ENCODE measurements around the gene GP1BB.
A peak's percentile ranks its signal among the peaks of the same experiment; 100 is the strongest.

GP1BB gene

DNA sequence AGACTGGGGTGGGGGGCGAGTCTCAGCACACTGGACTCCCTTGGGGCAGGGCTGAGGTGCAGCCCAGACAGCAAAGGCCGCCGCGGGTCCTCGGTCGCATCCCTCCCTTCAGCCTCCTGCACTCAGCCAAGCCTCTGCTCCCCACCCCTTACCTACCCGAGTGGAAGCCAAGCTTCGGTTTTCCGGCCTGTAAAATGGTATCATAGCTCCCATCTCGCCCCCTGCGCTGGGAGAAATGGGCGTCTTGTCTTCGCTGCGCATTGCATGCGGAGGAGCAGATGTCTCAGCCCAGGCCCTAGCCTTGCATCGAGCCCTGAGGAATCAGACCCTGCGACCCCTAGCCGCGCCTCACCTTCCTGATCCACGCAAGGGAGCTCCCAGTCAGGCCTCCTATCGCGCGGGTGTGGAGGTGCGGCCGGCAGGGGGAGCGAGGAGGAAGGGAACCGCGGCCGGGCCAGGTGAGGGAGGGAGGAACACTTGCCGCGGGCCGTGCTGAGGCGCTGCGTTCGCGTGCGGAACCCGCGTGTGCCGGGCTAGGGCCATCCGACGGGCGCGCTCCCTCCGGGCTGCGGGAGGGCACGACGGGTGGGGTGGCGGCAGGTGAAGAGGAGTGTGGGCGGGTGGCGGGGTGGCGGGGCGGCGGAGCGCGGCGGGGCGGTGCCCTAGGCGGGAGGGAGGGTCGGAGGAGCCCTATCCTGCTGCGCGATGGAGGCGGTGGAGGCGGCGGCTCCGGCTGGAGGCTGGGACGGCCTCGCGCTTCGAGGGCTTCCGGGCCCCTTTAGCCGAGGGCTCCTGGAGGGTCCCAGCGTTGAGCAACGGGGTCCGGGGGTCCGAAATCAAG, 33.2 kb downstream of the GP1BB start:
- peak; percentile 10 to 29 for DNase-seq (ENCODE audit: low read depth in 2 of 2)

DNA sequence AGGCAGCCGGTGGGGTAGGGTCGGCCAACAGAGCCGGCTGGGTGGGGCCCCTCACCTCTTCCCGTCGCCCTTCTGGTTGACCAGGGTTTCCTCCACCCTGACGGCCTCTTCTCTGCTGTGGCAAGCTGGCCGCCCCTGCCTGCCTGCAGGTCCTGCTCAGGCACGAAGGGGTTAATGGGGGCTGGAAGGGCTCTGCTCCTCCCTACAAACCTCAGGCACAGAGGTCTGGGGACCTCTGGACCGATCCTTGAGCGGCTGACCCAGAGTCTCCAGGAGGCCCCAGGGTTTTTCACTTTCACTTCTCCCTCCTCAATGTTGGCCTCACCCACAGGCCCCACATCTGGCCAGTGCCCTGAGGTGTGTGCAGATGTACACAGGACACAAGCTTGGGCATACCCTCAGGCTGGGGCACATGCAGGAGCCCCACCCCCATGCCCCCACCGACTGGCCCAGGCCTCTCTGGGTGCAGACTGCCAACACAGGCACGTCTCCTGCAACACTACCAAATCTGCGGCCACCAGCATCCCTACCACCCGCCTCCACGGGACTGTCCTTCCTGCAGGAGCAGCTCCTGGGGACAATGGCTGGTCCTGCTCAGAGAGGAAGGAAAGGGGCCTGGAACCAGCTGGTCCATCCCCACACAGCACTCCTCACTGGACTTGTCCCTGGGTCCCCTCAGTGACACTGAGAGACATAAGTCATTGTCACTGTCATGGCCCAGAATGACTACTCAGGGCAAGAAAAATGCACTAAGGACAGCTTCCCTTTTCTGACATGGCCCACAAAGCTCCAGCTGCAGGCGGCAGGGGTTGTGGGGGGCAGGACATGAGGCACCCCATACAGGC, 34.0 kb downstream of the GP1BB start:
- DNase-seq (ENCODE audit: low read depth in 2 of 2), result no peak

DNA sequence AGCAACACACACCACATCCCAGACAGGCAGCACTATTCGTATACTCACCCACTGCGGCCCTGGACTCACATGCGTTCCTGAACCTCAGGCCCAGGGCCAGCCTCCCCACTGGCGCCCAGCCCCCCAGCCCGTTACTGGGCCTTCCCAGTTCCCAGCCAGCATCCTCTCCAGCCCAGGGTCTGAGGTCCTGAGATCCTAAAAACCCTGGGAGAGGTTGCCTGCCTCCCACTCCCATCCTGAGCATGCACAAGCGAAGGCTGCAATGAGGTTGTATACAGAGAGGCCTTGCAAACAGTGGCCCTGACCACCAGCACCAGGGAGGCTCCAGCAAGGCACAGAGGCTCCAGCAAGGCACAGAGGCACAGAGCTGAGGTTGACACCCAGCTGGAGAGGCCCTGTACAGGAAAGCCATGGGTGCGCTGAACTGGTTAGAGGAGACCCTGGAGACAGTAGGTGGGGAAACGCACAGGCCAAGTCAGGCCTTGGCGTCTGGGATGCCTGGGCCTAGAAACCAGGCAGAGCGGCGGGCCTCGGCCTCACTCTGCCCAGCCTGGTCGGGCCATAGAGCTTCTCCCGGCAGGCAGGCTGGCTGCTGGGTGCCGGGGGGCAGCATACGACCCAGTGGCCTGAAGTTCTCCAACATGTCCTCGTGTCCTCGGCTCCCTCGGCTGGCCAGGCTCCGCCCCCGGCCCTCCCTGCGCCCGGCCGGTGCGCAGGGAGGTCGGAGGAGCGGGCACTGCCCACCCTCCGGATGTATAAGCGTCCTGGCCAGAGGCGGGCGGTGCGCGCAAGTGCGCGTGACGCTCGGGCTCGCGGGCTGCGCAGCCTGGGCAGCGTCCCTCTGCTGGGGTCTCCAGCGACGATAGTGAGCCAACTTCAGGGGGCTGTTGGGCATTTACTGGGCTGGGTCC, 34.9 kb downstream of the GP1BB start:
- no peak for DNase-seq (ENCODE audit: low read depth in 2 of 2)

- no peak for DNase-seq (ENCODE audit: low read depth in 2 of 2)
Measured at GRCh38 chr22:19758896-19759426, 35.6 kb downstream of the GP1BB start.

- no peak for DNase-seq (ENCODE audit: low read depth in 2 of 2)
Measured at GRCh38 chr22:19759427-19760057, 36.2 kb downstream of the GP1BB start.

DNA sequence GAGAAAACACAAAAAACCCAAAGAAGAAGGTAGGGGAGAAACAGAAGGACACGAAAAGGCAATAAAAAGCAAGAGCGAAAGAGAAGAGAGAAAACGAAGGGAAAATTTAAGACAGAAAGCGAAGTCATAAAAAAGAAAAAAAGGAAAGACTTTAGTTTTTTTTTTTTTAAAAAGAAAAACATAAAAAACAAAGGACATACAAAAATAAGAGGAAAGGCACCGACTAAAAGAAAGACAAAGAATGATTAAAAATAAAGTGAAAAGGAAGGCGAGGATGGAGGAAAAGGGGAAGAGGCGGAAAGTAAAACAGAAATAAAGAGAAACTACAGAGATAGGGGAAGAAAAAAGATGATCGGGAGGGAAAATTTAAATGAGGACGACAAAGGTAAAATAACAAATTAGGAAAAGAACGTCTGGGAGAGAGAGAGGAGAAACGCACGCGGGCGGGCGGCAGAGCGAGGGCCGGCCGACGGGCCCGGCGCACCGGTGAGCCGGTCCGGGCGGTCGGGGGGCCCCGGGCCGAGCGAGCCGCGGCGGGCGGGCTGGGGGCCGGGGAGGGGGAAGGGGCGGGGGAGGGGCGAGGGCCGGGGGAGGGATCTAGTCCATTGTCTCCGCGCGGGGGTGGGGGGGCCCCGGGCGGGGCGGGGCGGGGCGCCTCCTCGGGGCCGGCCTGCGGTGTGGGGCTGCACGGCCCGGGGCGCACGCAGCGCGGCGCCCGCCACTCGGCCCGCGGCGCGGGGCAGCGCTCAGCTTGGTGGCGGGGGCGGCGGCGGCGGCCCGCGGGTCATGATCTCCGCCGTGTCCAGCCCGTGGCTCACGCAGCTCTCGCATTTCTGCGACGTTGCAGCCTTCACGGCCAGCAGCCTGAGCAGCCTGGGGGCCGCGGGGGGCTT, 37.0 kb downstream of the GP1BB start, which contains the start of gene TBX1:
Gene TBX1, plus strand, starts transcription at position 721 of the 893 bp plus-strand sequence. Its CDS starts 66 bp downstream, at position 787.
- DNase-seq (ENCODE audit: low read depth in 2 of 2), result no peak

- DNase-seq (ENCODE audit: low read depth in 2 of 2), result no peak
Measured at GRCh38 chr22:19760951-19761724, 37.8 kb downstream of the GP1BB start.

DNA sequence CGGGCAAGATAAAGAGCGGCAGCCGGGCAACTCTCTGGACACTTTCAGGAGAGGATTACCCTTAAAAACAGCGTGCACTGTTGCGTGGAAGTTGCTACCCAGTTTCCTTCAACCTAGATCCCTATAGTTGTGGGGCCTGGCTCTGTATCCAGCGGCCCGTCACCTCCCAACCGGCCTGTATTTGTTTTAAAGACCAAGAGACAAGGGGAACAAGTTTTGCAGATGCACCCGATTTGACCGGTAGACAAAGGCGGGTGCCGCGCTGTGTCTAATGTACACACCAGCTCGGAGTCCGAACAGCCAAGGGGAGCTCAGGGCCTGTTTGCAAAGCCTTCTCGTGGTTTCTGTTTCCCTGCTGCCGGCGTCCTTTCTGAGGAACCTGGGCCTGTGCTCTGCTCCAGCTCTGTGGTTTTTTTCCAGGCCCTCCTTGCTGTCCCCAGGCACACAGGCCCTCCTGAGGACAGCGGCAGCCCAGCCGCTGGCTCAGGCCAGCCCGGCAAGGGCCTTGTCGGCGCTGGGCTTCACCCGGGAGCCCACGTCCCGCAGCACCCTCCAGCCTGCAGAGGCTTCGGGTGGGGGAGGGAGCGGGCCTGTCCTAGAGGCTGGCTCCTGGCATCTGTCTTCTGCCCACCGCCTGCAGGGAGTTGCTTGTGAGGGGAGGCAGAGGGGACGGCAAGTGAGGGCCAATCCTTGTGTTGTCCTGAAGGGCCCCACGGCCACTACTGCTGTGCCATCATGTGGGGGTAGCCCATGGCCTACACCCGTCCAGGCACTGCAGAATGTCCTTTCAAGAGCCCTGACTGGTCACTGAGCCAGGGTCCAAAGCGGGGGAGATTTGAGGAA, 38.6 kb downstream of the GP1BB start:
- DNase-seq (ENCODE audit: low read depth in 2 of 2), result no peak

DNA sequence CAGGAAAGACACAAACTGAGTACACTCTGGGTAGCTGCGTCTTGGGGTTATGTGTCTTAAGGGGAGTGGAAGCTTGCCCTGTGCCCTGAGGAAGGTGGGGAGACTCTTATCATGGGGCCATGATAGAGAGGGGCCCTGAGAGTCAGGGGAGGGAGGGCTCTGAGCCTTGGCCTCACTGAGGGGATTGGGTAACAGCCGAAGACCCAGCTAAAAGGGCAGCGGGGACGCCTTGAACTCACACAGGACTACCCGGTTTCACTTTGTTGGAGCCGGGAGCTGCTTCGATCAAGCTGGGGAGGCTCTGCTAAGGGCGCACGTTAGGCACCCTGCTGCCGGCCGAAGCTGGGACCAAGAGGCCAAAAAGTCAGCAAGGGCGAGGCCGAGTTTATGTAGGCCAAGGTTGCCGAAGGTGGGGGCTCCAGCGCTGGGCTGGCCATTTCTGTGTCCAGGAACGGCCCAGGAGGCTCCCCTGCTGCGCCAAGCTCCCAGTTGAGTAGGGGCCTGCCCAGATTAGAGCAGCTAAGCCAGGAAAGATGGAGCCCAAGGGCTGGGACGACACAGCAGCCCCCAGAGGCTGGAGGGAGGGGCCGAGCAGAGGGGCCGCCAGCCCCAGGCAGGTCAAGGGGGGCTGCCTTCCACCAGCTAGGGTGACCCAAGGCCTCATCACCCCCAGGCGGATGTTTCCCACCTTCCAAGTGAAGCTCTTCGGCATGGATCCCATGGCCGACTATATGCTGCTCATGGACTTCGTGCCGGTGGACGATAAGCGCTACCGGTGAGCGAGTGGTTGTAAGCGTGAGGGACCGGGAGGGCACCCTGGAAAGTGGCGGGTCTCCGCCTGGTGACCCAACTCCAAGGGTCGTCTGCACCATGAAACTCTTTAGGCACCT, 39.5 kb downstream of the GP1BB start:
- DNase-seq (ENCODE audit: low read depth in 2 of 2), result no peak

- no peak for DNase-seq (ENCODE audit: low read depth in 2 of 2)
Measured at GRCh38 chr22:19763458-19764298, 40.3 kb downstream of the GP1BB start.

- no peak for DNase-seq (ENCODE audit: low read depth in 2 of 2)
Measured at GRCh38 chr22:19764299-19764593, 40.9 kb downstream of the GP1BB start.

DNA sequence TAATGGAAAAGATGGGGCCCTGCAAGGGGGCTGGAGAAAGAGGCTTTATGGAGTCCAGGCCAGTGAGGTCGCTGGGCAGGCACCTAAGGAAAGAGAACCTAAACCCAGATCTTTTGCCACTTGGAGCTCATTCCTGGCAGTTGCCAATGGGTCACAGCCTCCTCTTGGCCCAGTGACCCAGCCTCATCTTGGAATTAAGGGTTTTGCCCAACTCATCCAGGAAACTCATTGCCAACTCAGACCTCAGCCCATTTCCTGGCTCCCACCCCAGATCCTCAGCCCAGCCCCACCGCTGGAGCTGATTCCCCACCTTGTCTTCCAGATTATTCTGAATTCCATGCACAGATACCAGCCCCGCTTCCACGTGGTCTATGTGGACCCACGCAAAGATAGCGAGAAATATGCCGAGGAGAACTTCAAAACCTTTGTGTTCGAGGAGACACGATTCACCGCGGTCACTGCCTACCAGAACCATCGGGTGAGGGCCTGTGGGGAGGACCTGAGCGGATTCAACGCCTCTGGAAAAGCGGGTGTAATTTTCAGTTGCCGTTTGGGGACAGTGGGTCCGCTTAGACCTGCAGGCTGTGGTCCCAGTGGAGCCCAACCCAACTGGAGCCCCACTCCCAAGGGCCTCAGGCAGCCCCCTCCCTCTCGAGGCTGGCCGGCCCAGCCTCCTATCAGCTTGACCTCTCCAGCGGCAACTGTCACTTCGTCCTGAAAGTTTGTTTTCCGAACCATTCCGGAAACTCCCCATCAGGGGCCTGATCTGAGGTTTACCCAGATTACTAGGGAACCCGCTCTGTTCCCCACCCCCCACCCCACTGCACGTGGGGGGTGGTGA, 41.5 kb downstream of the GP1BB start:
- no peak for DNase-seq (ENCODE audit: low read depth in 2 of 2)

DNA sequence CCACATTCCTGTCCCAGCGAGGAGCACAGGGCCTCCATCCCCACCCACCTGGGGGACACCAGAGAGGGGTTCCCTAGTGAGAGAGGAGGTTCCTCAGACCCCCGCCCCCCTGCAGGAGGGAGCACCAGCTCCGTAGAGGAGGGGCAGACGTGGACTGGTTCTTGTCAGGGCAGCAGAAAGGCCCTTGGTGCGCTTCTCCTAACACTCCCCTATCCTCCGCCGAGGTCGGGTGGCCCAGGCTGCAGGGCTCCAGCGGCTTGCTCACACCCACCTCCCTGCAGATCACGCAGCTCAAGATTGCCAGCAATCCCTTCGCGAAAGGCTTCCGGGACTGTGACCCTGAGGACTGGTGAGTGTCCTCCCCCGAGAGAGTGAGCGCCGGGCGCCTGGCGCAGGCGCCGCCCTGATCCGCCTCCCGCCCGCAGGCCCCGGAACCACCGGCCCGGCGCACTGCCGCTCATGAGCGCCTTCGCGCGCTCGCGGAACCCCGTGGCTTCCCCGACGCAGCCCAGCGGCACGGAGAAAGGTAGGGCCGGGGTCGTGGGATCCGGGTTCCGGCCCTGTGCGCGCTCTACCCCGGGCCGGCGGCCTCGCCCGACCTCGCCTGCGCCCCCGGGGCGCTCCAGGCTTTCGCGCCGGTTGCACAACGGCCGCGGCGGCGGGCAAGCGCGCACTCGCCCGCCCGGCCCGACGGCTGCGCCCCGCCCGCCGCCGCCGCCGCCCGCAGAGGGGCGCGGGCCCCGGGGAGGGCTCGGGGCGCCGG, 42.3 kb downstream of the GP1BB start:
- no peak for DNase-seq (ENCODE audit: low read depth in 2 of 2)

GRCh38 chr22:19766240-19766510, 42.8 kb downstream of the GP1BB start:
- DNase-seq (ENCODE audit: low read depth in 2 of 2), result no peak
